ENCODE data around the gene UMOD.

UMOD gene

GRCh38 chr16:20364051-20364450, 11.5 kb upstream of the UMOD start:
- no peak for DNase-seq (ENCODE audit: low read depth in 2 of 2, low spot score in 1 of 2)

- DNase-seq (ENCODE audit: low read depth in 2 of 2, low spot score in 1 of 2) = no peak
Observed at GRCh38 chr16:20363191-20363590, 10.7 kb upstream of the UMOD start.

- no peak for DNase-seq (ENCODE audit: low read depth in 2 of 2, low spot score in 1 of 2)
Observed at GRCh38 chr16:20359997-20360396, 7.5 kb upstream of the UMOD start.

DNA sequence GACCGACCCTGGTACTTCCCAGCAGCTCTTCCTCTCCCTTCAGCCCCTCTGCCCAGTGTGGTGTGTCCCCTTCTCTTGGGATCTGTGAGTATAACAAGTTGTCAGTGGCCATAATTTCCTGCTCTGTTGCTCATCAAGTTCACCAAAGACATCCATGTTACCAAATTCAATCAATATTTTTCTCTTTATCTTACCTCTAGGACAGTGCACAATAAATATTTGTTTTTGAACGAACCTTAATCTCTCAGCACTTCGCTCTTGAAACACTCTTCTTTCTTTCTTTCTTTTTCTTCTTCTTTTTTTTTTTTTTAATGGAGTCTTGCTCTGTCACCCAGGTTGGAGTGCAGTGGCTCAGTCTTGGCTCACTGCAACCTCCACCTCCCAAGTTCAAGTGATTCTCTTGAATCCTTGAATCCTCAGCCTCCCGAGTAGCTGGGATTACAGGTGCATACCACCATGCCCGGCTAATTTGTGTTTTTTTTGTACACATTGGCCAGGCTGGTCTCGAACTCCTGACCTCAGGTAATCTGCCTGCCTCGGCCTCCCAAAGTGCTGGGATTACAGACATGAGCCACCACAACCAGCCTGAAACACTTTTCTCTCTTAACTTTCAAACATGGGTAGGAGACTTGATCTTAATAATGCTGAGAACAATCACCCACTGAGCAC, 2.7 kb upstream of the UMOD start:
- DNase-seq (ENCODE audit: low read depth in 2 of 2, low spot score in 1 of 2) = no peak

- DNase-seq (ENCODE audit: low read depth in 2 of 2, low spot score in 1 of 2) = no peak
Observed at GRCh38 chr16:20353379-20353778, 864 bp upstream of the UMOD start.

- no peak for DNase-seq (ENCODE audit: low read depth in 2 of 2, low spot score in 1 of 2)
Observed at GRCh38 chr16:20349615-20350014, 2.9 kb downstream of the UMOD start.

GRCh38 chr16:20348365-20349185, 3.9 kb downstream of the UMOD start:
- no peak for DNase-seq (ENCODE audit: low read depth in 2 of 2, low spot score in 1 of 2)

- DNase-seq (ENCODE audit: low read depth in 2 of 2, low spot score in 1 of 2) = no peak
Observed at GRCh38 chr16:20347666-20348364, 4.7 kb downstream of the UMOD start.

- DNase-seq (ENCODE audit: low read depth in 2 of 2, low spot score in 1 of 2) = no peak
Observed at GRCh38 chr16:20344611-20345010, 7.9 kb downstream of the UMOD start.

DNA sequence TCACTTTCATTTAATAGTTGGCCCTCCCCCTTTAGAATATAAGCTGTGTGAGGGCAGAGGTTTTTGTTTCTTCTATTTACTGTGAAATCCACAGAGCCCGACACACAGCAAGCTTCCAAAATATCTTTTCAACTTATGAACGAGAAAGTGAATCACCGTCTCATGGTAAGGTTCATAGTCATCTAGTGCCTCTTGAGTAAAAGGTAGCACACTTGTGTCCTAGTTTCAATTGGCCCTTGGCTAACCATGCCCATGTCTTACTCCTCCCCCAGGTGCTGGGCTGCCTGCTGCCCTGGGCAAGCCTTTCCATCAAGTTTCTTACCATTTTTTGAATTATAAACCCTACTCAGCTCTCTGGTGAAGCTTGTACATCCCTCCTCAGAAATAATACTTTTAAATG, 12.8 kb downstream of the UMOD start:
- DNase-seq (ENCODE audit: low read depth in 2 of 2, low spot score in 1 of 2) = no peak

DNA sequence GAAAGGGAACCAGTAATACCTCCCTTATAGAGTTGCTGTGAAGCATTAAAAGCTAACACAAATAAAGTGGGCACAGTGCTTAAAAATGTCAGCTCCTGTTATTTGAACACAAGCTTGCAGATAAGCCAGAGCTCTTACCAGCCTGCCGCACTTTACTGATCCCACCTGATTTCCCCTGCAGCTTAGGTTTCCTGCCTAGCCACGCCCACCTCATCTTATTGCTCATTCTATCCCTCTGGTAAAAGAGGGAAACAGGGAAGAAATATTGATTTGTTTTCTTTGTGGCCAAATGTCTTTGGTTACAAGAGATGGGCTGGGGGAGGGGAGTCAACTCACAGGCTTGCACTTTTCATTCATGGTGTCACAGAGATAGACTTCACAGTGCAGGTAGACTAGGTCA, 15.6 kb downstream of the UMOD start:
- no peak for DNase-seq (ENCODE audit: low read depth in 2 of 2, low spot score in 1 of 2)

DNA sequence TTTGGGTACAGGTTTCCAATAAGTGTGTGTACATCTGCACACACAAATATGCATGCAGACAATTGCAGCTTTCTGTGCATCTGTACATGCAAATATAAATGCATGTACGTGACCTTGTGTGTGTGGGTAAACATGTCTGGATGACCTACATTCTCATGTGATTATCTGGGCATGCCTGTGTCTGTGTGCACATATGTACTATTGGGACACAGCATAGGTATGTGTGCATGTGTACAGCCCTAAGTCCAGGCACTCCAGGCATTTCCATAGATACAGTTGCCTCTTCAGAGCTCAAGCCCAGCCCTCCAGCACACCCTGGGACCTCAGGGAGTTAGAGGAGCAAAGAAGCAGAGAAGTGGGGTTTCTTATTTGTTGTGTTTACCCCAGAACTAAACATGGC, 18.1 kb downstream of the UMOD start:
- DNase-seq (ENCODE audit: low read depth in 2 of 2, low spot score in 1 of 2) = no peak

DNA sequence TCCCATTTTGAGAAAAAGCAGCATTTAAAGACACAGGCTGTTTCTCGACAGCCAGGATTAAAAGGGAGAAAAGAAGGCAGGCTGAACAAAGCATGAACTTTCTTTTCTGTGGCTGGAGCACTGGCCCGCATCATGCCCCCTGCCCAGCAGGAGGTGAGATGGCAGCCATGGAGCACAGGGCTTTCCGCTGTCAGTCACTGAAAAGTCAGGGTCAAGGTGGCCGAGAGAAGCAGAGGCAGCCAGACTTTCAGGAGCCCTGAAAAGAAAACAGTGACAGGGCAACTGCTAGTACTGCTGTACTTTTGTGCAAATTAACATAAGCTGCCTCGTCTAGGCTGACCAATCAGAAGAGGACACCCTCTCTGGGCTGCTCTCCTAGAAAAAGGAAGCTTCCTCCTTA, 19.4 kb downstream of the UMOD start:
- DNase-seq (ENCODE audit: low read depth in 2 of 2, low spot score in 1 of 2) = no peak

DNA sequence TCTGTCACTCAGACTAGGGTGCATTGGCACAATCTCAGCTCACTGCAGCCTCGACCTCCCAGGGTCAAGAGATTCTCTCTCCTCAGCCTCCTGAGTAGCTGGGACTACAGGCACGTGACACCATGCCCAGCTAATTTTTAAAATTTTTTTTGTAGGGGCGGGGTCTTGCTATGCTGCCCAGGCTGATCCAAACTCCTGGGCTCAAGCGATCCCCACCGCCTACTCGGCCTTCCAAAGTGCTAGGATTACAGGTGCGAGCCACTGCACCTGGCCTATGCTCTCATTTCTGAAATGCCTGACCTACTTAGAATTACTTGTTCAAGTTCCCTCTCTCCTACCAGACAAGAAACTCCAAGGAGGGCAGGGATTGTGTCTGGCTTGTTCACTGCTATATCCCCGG, 20.1 kb downstream of the UMOD start:
- no peak for DNase-seq (ENCODE audit: low read depth in 2 of 2, low spot score in 1 of 2)

DNA sequence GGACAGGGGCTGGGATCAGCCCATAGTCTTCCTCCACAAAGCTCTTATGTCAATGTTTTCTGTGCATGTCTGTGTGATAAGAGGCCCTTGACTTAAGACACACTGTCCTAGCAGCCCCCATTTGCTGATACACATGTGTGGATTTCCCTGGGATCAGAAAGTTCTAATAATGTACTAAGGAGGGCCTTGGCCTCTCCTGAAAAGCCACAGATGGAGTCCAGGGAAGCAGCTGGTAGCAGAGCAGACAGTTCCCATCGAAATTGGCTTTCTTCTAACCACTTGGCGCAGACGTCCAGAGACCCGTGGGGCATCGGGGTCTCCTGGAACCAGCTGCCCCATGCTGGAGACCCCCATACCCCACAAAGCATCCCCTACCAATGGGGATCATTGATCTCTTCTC, 20.9 kb downstream of the UMOD start:
- no peak for DNase-seq (ENCODE audit: low read depth in 2 of 2, low spot score in 1 of 2)

DNA sequence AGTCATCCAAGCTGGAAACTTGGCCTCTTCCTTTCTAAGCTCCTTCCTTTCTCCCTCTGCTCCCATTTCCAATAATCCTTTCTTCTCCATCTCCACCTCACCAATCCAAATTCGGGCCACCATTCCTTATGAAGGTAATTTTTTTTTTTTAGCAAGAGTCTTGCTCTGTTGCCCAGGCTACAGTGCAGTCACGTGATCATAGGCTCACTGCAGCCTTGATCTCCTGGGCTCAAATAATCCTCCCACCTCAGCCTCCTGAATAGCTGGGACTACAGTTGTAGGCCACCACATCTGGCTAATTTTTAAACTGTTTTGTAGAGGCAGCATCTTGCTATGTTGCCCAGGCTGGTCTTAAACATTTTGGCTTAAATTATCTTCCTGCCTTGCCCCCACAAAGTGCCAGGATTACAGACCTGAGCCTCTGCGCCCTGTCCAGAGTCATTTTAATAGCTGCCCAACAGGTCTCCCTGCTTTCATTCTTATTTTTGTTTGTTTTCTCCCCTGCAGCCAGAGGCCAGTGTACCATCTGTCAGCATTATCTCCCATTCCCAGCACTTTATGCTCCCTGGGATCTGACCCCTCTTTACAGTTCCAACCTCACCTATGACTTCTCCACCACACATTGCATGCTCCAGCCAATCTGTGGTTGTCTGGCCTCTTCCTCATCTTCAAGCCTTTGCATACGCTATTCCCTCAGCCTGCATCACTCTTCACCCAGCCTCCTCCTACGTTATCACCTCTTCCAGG, 22.9 kb downstream of the UMOD start:
- DNase-seq (ENCODE audit: low read depth in 2 of 2, low spot score in 1 of 2) = no peak

- DNase-seq (ENCODE audit: low read depth in 2 of 2, low spot score in 1 of 2) = no peak
Observed at GRCh38 chr16:20327444-20328041, 25.0 kb downstream of the UMOD start, which contains the start of gene GP2. TSS of gene GP2 (minus strand) at chr16:20327513. CDS start at chr16:20326431, 1,082 bp downstream.

DNA sequence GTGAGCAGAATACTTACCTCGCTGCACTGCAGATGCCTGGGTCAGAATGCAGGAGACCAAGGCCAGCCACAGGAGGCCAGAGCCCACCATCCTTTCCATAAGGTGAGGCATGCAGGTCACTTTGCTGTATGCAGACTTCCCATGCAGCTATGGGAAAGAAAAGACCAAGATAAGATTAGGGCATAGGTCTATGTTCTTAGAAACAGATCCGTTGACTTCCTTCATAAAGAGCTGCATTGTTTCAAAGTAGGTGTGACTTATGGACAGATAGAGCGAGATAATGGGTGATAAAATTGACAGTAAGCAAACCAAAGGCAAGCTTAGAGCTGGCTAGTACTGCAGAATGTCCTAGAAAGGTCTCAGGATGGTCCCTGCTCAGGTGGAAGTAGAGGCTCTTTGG, 26.2 kb downstream of the UMOD start:
- no peak for DNase-seq (ENCODE audit: low read depth in 2 of 2, low spot score in 1 of 2)

- DNase-seq (ENCODE audit: low read depth in 2 of 2, low spot score in 1 of 2) = no peak
Observed at GRCh38 chr16:20325005-20325404, 27.5 kb downstream of the UMOD start.

DNA sequence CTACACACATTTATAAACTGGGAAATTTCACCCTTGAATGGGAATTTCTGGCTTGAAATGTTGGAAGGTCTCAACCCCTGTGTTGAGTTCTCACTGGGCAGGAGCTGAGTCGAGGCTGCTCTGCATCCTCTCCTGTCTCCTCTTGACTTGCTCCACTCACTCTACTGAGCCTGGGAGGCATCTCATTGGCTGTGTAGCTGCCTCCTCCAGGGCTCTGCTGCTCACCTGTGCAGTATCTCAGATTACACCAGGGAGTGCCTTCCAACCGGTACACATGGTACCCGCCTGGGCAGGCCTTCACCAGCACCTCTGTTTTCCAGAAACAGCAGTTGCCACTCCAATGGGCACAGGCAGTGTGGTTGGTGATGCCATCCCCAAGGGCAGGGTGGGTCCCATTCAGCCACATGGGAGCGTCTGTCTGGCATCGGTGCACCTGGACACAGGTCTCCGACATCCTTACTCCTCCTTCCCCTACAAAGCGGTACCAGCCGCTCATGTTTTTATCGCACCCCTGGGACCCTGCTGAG, 28.9 kb downstream of the UMOD start:
- DNase-seq (ENCODE audit: low read depth in 2 of 2, low spot score in 1 of 2) = no peak

DNA sequence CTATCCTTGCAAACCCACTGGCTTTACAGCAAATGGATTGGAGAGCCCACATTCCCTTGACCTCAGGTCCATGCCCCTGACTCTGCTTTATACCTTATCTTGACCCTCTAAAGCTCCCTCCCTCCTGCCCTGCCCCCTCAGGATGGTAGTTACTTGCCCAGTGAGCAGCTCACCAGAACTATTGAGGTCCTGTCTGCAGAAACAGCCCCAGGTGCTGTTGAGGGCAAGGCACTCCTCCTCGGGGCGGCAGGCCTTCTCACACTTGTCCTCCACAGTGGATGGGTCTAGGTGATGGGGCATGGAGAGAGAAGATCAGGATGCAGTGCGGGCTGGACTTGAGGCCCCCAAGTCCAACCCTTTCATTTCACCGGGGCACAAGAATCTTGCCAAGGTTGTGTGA, 29.8 kb downstream of the UMOD start:
- DNase-seq (ENCODE audit: low read depth in 2 of 2, low spot score in 1 of 2) = no peak
